Epithelial cell of esophagus (primary cell): Measurements from ENCODE around the gene TNS3.
A peak's percentile ranks its signal among the peaks of the same experiment; 100 is the strongest.

Experiments
- DNase-seq: peaks from one replicate; pipeline ENCODE4 v3.0.0; 2010; ENCODE audit warnings: low read depth
- H3K4me3 ChIP-seq: 2 replicates; pipeline ENCODE4 v1.5.1; 2011; ENCODE audit warnings: mild to moderate bottlenecking, low read length, control low read depth
- TF ChIP-seq, protein P1 (sequence below): IDR thresholded peaks from 2 replicates; pipeline ENCODE4 v1.5.1; 2011; ENCODE audit warnings: low read depth, mild to moderate bottlenecking, low read length, control low read depth, inconsistent platforms; ENCODE audit not compliant: insufficient read depth; ENCODE audit errors: missing control alignments

Gene TNS3

GRCh38 chr7:47512481-47513176, 69.3 kb downstream of the TNS3 start:
- TF ChIP-seq, protein P1, sequence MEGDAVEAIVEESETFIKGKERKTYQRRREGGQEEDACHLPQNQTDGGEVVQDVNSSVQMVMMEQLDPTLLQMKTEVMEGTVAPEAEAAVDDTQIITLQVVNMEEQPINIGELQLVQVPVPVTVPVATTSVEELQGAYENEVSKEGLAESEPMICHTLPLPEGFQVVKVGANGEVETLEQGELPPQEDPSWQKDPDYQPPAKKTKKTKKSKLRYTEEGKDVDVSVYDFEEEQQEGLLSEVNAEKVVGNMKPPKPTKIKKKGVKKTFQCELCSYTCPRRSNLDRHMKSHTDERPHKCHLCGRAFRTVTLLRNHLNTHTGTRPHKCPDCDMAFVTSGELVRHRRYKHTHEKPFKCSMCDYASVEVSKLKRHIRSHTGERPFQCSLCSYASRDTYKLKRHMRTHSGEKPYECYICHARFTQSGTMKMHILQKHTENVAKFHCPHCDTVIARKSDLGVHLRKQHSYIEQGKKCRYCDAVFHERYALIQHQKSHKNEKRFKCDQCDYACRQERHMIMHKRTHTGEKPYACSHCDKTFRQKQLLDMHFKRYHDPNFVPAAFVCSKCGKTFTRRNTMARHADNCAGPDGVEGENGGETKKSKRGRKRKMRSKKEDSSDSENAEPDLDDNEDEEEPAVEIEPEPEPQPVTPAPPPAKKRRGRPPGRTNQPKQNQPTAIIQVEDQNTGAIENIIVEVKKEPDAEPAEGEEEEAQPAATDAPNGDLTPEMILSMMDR, result no peak
- H3K4me3 ChIP-seq, result no peak overlapping the region
- DNase-seq, result peak; percentile 33

- no peak overlapping the region for H3K4me3 ChIP-seq
Measured at GRCh38 chr7:47511699-47512370, 70.1 kb downstream of the TNS3 start.

GRCh38 chr7:47510786-47511185, 71.1 kb downstream of the TNS3 start:
- DNase-seq, result no peak
- TF ChIP-seq, protein P1, result no peak
- no peak overlapping the region for H3K4me3 ChIP-seq

More at GRCh38 chr7:47511699-47512370, 70.1 kb downstream of the TNS3 start:
- no peak for DNase-seq
- TF ChIP-seq, protein P1, result no peak

- no peak for DNase-seq
- TF ChIP-seq, protein P1, result no peak
- no peak overlapping the region for H3K4me3 ChIP-seq
Measured at GRCh38 chr7:47510192-47510591, 71.7 kb downstream of the TNS3 start.

GRCh38 chr7:47509571-47509970, 72.3 kb downstream of the TNS3 start:
- DNase-seq, result no peak
- TF ChIP-seq, protein P1, result no peak

DNA sequence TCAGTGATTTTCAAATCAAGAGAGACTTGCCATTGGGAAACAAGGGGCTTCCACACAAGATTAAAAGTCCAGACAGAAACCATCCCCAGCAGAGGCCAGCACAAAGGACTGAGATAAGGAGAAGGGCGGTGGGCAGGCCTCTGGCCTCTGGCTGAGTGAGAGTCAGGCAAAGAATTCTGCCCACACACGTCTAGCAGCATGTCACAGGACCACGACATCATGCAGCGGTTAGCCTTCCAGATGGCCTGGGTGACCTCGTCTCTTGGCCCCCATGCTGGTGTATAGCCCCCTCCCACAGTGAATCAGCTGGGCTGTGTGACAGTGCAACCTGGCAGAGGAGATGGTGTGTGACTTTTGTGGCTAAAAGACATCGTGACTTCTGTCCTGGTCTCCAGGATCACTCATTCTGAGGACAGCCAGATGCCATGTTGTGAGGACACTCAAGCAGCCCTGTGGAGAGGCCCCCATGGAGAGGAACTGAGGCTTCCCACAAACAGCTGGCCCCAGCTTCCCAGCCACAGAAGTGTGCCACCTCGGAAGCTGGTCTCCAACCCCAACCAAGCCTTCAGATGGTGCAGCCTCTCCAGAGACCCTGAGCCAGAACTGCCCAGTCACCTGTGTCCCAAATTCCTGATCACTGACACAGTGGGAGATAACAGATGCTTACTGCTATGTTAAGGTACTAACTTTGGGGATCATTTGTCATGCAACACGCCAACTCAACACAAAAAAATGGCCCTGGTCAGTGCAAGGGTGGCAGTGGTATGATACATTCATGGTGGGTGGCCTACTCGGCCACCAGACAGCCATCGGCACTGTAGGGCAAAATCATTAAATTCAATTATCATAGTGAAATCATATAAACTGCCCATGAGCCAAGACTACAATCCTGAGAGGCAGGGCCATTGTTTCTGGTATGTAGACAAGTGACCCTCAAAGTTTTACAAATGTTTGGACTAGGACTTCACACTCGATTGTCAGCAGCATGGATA, 73.2 kb downstream of the TNS3 start:
- DNase-seq, result no peak

More at GRCh38 chr7:47509571-47509970, 72.3 kb downstream of the TNS3 start:
- no peak overlapping the region for H3K4me3 ChIP-seq

More for the DNA sequence above, 73.2 kb downstream of the TNS3 start:
- TF ChIP-seq, protein P1, result no peak
- no peak overlapping the region for H3K4me3 ChIP-seq
